B cell (primary cell): Measurements from ENCODE around the gene PUS7.

Experiments
- CTCF ChIP-seq: fragments of 200-600 bp; IDR thresholded peaks from one replicate; pipeline ENCODE4 v1.8.0; 2022; ENCODE audit warnings: antibody characterized with exemption, mild to moderate bottlenecking
- EZH2 ChIP-seq: IDR thresholded peaks from 2 replicates; pipeline ENCODE4 v1.6.1; 2012; ENCODE audit warnings: borderline replicate concordance, low read depth, mild to moderate bottlenecking, moderate library complexity, low read length; ENCODE audit not compliant: insufficient read depth, poor library complexity, severe bottlenecking

DNA sequence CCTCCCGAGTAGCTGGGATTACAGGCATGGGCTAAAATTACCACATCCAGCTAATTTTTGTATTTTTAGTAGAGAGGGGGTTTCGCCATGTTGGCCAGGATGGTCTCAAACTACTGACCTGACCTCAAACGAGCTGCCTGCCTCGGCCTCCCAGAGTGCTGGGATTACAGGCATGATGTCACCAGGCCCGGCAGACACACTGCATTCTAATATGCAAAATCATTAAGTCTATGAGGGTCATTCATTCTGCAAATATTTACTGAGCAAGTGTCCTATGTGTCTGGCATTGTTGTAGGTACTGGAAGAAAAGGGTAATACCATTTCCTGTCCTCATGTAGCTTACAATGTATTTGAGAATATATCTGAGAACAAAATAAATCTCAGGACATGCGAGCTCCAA lies 2.7 kb downstream of the PUS7 start:
- TF ChIP-seq CTCF (no peak), EZH2 (no peak)
